ENCODE data around the gene PLA2R1. TPM values are rescaled to one million over a fixed set of nuclear protein-coding genes. Genes with fewer than 3 reads are reported as not detected.
A peak's percentile ranks its signal among the peaks of the same experiment; 100 is the strongest.

The PLA2R1 gene
- total RNA-seq, result 10 to 100 TPM; 18.3 to 52.0 (median 34.1) TPM

DNA sequence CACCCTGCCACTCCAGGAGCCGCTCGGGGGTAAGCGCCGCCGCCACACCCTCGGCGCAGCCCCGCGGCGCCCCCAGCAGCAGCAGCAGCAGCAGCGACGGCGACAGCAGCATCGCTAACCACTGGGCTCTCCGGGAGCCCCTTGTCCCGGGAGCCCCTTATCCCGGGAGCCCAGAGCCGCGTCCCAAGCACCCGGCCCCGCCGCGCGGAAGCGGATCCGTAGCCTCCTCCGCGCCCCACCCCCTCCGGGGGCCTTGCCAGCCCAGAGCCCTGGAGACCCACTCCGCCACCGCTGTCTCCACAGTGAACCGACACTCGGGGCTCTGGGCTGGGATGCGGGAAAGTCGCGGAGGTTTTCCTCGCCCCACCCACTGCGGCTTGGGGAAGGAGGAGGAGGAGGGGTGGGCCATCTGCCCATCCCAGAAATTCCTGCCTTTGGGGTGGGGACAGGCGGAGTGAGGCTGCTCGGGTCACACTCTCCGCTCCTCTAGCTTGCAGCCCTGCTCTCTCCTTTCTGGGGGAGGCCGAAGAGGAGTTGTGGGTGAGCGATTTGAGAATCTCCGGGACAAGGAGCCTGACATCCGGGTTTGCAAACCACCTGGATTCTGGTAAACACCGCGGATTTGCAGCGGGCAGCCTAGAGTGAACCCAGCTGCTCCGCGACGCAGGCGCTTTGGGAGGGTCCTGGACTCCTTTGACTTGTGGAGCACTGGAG is at the start of gene PLA2R1:
Gene PLA2R1, minus strand, starts transcription at position 324 of the 714 bp plus-strand sequence. Its CDS starts 212 bp downstream, at position 112.
- intact Hi-C loops (cut with DNase I; ENCODE audit: low total_unique reads), result no loop called here
- H3K4me3 ChIP-seq (ENCODE audit: low read depth, poor library complexity, severe bottlenecking), result peak within 1 kb of the TSS; percentile 64
- TF ChIP-seq POLR2A (IDR thresholded peaks at IDR 0.05), result no peak
- 1 to 7% methylated on average over 11 of the region's 52 CpGs for WGBS, 2 donors
- DNase-seq (ENCODE audit: low spot score in 2 of 2), result peak; percentile 51 to 93

DNA sequence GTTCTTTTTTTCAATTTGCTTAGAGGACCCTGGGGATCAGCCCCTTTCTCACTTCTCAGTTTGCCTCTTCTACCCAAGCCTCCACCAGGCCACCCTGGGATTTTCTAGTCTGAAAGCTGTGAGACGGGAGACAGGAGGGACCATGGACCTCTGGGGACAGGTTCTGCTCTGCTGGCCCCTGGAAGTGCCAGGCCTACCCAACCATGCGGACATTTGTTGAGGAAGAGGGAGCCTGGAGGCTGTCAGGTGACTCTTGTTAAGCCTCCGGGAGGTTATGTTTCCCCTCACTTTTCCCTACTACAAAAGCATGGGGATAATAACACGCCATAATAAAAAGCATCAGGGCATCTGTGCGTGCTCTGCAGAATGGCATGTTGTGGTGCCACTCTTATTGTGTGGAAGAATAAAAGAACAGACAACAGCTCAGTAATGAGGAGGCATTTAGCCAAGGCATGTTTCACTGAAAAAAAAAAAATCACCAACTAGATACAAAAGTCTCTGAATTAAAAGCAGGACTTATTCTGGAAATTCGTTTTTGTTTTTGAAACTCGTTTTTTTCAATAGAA is 48.3 kb upstream of the PLA2R1 start:
- TF ChIP-seq, protein P1, sequence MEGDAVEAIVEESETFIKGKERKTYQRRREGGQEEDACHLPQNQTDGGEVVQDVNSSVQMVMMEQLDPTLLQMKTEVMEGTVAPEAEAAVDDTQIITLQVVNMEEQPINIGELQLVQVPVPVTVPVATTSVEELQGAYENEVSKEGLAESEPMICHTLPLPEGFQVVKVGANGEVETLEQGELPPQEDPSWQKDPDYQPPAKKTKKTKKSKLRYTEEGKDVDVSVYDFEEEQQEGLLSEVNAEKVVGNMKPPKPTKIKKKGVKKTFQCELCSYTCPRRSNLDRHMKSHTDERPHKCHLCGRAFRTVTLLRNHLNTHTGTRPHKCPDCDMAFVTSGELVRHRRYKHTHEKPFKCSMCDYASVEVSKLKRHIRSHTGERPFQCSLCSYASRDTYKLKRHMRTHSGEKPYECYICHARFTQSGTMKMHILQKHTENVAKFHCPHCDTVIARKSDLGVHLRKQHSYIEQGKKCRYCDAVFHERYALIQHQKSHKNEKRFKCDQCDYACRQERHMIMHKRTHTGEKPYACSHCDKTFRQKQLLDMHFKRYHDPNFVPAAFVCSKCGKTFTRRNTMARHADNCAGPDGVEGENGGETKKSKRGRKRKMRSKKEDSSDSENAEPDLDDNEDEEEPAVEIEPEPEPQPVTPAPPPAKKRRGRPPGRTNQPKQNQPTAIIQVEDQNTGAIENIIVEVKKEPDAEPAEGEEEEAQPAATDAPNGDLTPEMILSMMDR (IDR thresholded peaks at IDR 0.05), result no peak
- TF ChIP-seq POLR2A (IDR thresholded peaks at IDR 0.05), result no peak
- no peak overlapping the region for H3K4me3 ChIP-seq (ENCODE audit: low read depth, poor library complexity, severe bottlenecking)
- DNase-seq (ENCODE audit: low spot score in 2 of 2), result no peak
- intact Hi-C loops (cut with DNase I; ENCODE audit: low total_unique reads), result no loop called here
- WGBS, 2 donors, result 77 to 80% methylated on average over 7 of the region's 7 CpGs

DNA sequence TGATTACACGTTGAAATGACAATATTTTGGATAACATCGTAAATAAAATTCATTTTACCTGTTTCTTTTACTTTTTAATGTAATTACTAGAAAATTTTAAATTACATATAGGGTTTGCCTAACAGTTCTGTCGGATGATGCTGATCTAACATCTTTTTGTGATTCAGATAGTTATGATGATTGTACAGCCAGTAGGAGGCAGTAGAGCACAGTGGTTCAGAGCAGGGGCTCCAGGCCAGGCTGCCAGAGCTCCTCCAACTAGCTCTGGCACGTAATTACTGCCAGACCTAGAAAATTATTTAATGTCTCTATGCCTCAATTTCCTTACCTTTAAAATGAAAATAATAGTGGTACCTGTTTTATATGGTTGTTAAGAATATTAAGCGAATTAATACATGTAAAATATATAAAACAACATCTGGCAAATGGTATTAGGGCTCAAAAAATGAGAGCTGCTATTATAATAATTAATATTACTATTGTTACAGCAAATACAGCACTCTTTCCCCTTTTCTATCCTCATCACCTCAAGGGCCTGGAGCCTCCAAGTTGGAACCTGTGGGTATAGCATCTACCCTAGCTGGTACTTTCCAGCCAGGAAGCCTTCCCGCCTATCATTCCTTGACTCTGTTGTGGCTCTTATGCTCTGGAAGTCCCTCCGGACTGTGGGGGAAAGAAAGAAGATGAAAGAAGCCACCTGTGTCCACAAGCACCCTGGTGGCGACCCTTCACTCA is 47.7 kb upstream of the PLA2R1 start:
- TF ChIP-seq POLR2A (IDR thresholded peaks at IDR 0.05), result no peak
- TF ChIP-seq, protein P1 (IDR thresholded peaks at IDR 0.05), result no peak
- 41 to 47% methylated on average over 8 of the region's 8 CpGs for WGBS, 2 donors
- no peak for DNase-seq (ENCODE audit: low spot score in 2 of 2)
- no peak overlapping the region for H3K4me3 ChIP-seq (ENCODE audit: low read depth, poor library complexity, severe bottlenecking)
- intact Hi-C loops (cut with DNase I; ENCODE audit: low total_unique reads), result loop anchor here (10.0 kb wide), 1 partner anchor 875 kb away; no protein-coding TSS in a partner anchor

DNA sequence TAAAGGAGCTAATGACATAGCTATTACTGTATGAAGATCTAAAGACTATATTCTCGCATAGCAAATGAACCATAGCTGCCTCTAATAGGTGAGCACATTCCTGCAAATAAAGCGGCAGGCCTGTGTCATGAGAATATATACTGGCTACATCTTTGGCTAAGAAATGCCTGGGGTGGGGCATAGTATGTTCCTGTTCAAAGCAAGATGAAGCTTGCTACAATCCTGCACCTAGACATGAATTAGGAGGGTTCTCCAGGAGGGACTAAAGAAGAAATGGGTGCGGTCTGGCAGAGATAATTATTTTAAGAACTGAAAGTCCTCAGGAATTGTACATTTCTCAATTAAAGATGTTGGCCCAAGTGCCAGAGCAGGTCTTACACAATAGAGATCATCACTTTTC is 46.8 kb upstream of the PLA2R1 start:
- intact Hi-C loops (cut with DNase I; ENCODE audit: low total_unique reads), result loop anchor here (10.0 kb wide), 1 partner anchor 876 kb away; no protein-coding TSS in a partner anchor
- TF ChIP-seq, protein P1 (IDR thresholded peaks at IDR 0.05), result no peak
- TF ChIP-seq POLR2A (IDR thresholded peaks at IDR 0.05), result no peak
- peak in 1 of 2 donors; percentile 65 for DNase-seq (ENCODE audit: low spot score in 2 of 2)
- 57 to 62% methylated on average over 3 of the region's 3 CpGs for WGBS, 2 donors
- no peak overlapping the region for H3K4me3 ChIP-seq (ENCODE audit: low read depth, poor library complexity, severe bottlenecking)

DNA sequence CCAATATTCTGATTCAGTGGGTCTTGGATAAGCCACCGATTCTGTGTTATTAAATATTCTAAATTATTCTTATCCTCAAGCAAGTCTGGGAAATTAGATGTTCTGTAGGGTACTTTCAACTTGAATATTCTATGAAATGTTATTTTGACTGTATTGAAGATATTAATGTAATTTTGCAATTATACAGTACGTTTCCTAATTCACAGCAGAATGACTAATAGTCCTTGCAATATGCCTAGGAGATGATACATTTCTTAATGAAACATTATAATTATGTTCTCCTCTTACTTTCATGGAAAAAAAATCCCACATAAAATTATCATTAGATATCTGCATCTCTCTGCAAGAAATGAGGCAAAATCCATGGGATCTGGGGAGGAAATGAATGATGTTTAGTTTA is 46.2 kb upstream of the PLA2R1 start:
- WGBS, 2 donors, result 39 to 62% methylated on average over 2 of the region's 2 CpGs
- no peak for DNase-seq (ENCODE audit: low spot score in 2 of 2)
- no peak overlapping the region for H3K4me3 ChIP-seq (ENCODE audit: low read depth, poor library complexity, severe bottlenecking)
- TF ChIP-seq, protein P1 (IDR thresholded peaks at IDR 0.05), result no peak
- intact Hi-C loops (cut with DNase I; ENCODE audit: low total_unique reads), result loop anchor here (10.0 kb wide), 1 partner anchor 876 kb away; no protein-coding TSS in a partner anchor

DNA sequence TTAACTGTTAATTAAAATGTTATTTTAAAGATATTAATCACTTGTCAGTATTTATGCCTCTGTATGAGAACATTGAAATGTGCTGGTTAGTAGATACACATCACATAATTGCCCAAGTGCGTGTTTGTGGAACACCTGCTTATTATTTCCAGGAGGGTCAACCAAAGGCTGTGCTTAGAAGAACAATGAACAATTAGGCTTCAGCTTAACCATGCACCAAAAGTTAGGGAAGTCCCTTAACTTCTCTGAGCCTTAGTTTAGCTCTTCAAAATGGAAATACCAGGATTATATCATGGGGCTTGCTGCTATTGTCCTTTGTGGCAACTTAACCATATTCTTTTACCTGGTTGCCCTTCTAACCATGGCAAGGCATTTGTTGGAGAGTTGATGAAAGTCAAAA is 43.0 kb upstream of the PLA2R1 start:
- DNase-seq (ENCODE audit: low spot score in 2 of 2), result no peak
- 68 to 76% methylated on average over 1 of the region's 1 CpG for WGBS, 2 donors
- intact Hi-C loops (cut with DNase I; ENCODE audit: low total_unique reads), result loop anchor here (10.0 kb wide), 1 partner anchor 879 kb away; no protein-coding TSS in a partner anchor
- H3K4me3 ChIP-seq (ENCODE audit: low read depth, poor library complexity, severe bottlenecking), result no peak overlapping the region
- TF ChIP-seq POLR2A (IDR thresholded peaks at IDR 0.05), result no peak
- TF ChIP-seq, protein P1 (IDR thresholded peaks at IDR 0.05), result no peak

All from lower leg skin (tissue), 4 donors.